H1 (cell line): Measurements from ENCODE around the gene RHEB.

ENCODE experiments used
- CBX5 ChIP-seq: fragments of 300-800, 300-1000 bp; sonication (generic); IDR thresholded peaks from 2 replicates; pipeline ENCODE4 v1.7.1; 2016; ENCODE audit warnings: antibody characterized with exemption, low read length, low read depth
- RXRA ChIP-seq: IDR thresholded peaks from 2 replicates; pipeline ENCODE4 v1.6.1; 2011; ENCODE audit warnings: low read depth, mild to moderate bottlenecking, low read length, moderate library complexity; ENCODE audit not compliant: insufficient read depth
- SIN3A ChIP-seq, 2 experiments: IDR thresholded peaks in 1 of 2; conservative IDR thresholded peaks in 1 of 2; 2 replicates each; pipeline ENCODE4 v1.6.1; 2011 to 2012; ENCODE audit warnings: low read length in 2 of 2, improper control_type of control experiment in 1 of 2, low read depth in 1 of 2, mild to moderate bottlenecking in 1 of 2
- SP1 ChIP-seq: IDR thresholded peaks from 2 replicates; pipeline ENCODE4 v1.6.1; 2011; ENCODE audit warnings: low read depth, low read length

DNA sequence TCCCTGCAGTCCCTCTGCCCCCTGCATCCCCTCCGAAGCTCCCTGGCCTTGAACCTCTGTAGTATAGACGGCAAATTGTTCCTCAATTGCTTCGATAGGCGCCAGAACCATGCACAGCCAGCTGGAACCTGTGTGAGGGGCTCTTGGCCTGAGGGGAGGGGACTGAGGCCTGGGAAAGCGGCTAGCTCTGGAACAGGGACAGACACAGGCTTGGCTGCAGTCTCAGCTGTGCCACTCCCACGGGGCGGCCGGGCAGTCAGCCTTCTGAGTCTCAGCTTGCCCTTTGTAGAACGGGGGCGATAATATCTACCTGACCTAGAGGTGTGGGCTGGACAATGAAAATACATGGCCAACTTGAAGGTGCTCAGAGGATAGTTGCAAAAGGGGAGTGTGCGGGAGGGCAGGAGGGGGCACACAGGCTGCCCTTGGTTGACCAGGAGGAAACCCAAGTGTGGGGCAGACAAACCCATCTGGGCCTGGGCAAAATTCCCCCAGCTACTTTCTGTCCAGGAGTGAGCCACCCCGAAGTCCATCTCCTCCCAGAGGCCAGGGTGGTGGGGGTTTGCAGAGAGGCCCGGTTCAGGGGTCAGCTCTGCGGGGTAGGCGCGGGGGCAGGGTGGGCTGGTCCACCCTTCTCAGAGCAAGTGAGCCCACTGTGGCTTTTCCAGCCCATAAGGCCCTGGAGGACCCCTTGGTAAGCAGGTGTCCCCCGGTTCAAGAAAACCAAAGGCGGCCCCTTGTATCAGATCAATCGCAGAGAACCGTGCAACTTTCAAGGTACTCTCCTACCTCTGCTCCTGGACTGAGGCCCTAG, 84.4 kb downstream of the RHEB start:
- TF ChIP-seq SIN3A (conservative IDR thresholded peaks at IDR 0.05 in 1 of 2, IDR thresholded peaks at IDR 0.05 in 1 of 2; ENCODE audit: low read depth in 1 of 2, low read length in 2 of 2) = no peak
- TF ChIP-seq CBX5 = no peak
- no peak for TF ChIP-seq RXRA
- no peak for TF ChIP-seq SP1
